GM20000 (cell line): Measurements from ENCODE around the gene CWF19L2.

Experiments
- DNase-seq: peaks from one replicate; pipeline ENCODE4 v3.0.0; 2012; ENCODE audit warnings: low spot score
- TF ChIP-seq, protein P1 (sequence below): IDR thresholded peaks from 2 replicates; pipeline ENCODE4 v1.5.1; 2012; ENCODE audit warnings: mild to moderate bottlenecking, control low read depth; ENCODE audit errors: extremely low read depth, missing control alignments

The CWF19L2 gene

GRCh38 chr11:107301878-107302277 lies 155.7 kb downstream of the CWF19L2 start:
- no peak for DNase-seq
- TF ChIP-seq, protein P1, sequence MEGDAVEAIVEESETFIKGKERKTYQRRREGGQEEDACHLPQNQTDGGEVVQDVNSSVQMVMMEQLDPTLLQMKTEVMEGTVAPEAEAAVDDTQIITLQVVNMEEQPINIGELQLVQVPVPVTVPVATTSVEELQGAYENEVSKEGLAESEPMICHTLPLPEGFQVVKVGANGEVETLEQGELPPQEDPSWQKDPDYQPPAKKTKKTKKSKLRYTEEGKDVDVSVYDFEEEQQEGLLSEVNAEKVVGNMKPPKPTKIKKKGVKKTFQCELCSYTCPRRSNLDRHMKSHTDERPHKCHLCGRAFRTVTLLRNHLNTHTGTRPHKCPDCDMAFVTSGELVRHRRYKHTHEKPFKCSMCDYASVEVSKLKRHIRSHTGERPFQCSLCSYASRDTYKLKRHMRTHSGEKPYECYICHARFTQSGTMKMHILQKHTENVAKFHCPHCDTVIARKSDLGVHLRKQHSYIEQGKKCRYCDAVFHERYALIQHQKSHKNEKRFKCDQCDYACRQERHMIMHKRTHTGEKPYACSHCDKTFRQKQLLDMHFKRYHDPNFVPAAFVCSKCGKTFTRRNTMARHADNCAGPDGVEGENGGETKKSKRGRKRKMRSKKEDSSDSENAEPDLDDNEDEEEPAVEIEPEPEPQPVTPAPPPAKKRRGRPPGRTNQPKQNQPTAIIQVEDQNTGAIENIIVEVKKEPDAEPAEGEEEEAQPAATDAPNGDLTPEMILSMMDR: no peak

GRCh38 chr11:107293677-107294344 lies 163.8 kb downstream of the CWF19L2 start:
- TF ChIP-seq, protein P1: no peak
- DNase-seq: no peak

DNA sequence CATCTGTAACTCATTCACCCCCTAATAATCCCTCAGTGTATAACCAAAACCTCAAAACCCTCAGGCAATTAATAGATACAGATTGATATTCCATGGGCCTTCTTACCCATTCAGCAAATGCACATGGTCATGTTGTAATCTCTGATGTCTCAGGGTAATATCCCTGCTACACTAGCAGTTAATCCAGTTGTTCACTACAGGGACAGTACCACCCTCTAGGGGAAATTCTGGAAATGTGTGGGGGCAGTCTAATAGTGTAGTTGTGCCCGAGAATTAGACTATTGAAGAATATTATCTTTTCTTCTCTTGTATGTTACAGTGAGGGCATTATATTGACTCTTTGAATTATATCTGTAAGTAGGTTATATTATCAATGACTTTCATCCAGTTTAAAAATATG lies 175.4 kb downstream of the CWF19L2 start:
- TF ChIP-seq, protein P1: no peak
- no peak for DNase-seq
